T47D (cell line): ENCODE data around the gene ERC2.

Experiments
- DNase-seq, 2 experiments: peaks; one replicate each; pipeline versions ENCODE4 v3.0.0 to v3.0.0-alpha.2; 2011 to 2012; ENCODE audit warnings: low read depth in 1 of 2, low spot score in 1 of 2
- JUND ChIP-seq: IDR thresholded peaks from 2 replicates; pipeline ENCODE4 v1.6.1; 2012; ENCODE audit warnings: low read depth
- in situ Hi-C: cut with HindIII; loops from 2 replicates; pipeline ENCODE4 v1.10.0; 2016; ENCODE audit warnings: low sequenced_read_pairs, low pct_unique_long_range_greater_than_20kb

Gene ERC2

DNA sequence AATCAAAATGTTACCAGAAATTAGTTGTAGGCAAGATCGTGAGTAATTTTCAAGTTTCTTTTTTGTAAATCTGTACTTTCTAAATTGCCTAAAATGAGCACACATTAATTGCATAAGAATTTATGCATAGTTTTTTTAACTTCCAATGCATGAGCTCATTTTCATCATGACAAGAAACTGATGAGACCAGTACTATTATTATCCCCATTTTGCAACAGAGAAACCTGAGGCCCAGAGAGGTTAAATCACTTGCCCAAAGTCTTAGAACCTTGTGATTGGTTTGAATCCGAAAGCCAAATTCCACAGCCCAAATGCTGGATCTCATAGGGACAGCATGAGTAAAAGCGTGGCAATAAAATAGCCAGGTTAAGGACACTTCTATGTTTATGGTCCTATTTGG is 274.7 kb downstream of the ERC2 start:
- TF ChIP-seq JUND = no peak
- no peak for DNase-seq
- in situ Hi-C loops = no loop called here

DNA sequence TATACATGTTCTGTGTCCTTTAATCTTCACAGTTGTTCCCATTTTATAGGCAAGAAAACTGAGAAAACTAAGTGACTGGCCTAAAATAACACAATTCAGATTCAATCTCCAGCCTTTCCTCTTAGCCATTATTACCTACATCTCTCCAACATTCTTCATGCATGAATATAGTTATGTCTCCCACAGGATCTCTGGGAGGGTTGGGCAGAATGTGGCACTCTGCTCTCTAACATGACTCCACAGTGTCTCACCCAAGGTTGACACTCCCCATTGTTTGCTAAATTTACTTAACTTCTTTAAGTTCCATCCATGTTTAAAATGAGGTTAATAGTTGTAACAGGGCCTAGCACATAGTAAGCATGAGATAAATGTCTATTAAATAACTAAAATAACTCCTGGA is 276.3 kb downstream of the ERC2 start:
- in situ Hi-C loops = no loop called here
- no peak for TF ChIP-seq JUND
- no peak for DNase-seq

DNA sequence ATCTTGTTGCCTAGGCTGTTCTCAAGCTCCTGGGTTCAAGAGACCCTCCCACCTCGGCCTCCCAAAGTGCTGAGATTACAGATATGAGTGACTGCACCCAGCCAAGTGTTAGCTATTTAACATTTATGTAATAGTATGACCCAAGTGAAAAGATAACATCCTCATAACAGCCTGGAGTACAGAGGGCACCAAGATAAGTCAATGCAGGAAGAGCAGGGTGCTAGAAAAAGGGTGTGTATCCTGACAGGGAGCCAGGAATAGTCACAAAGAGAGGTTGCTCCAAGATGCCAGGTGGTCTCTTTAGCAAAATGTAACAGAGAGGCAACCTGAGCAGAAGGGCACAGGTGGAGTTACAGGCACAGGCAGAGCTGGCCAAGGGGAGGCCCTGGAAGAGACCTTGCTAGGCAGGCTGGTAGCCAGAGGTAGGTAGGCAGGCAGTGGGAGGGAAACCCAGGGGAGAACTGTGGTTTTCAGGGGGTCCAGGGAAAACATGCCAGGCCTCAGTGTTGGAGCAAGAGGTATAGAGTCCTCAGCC is 277.4 kb downstream of the ERC2 start:
- DNase-seq = no peak
- in situ Hi-C loops = no loop called here
- no peak for TF ChIP-seq JUND

DNA sequence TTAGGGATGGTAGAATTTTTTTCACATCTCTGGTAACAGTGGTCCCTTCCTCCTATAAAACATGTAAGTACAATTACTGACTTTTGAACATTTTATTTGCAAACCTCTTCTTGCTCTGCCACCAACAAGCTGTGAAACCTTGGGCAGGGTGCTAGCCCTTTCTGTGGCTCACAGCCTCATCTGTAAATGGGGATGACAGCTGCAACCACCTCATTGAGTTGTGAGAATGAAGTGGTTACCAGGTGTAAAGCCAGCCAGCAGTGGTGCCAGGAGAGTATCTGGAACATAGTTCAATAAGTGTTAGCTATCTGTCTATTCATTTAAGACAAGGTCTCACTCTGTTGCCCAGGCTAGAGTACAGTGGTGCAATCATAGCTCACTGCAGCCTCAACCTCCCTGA is 278.1 kb downstream of the ERC2 start:
- TF ChIP-seq JUND = no peak
- in situ Hi-C loops = no loop called here
- no peak for DNase-seq

DNA sequence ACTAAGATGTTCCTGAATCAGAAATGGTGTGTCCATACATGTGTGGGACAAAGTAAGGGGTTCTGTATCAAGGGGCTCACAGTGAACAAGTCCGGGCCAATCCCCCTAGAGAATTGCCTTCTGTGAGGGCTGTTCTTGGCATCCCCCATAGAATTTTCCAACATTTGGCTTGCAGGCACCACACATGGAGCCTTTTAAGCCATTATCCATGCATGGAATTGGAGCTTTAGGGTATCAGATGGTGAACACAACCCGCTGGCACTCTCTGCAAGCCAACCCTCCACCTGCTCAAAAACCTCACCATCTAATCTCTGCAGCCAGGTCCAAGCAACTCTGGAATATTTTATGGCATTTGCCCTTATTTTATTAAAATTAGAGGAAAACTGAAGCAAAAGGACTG is 278.7 kb downstream of the ERC2 start:
- TF ChIP-seq JUND = no peak
- DNase-seq = no peak
- in situ Hi-C loops = no loop called here

DNA sequence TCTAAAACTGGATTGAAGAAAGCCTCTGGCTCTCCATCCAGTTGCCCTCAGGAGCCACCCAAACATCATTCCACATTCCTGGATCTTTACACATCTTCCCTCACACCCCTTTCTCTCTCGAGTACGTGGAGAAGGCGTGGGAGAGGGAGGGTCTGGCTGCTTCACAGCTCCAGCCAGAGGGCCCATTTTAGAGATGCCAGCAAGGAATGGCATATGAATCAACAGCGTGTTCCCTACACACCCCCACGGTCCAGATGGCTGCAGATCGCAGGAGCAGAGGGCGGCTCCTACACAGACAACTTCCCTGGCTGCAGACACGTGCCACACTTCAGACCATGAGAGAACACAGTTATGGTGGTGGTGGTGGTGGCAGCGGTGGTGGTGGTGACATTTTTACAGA is 280.1 kb downstream of the ERC2 start:
- in situ Hi-C loops = no loop called here
- TF ChIP-seq JUND = no peak
- no peak for DNase-seq

DNA sequence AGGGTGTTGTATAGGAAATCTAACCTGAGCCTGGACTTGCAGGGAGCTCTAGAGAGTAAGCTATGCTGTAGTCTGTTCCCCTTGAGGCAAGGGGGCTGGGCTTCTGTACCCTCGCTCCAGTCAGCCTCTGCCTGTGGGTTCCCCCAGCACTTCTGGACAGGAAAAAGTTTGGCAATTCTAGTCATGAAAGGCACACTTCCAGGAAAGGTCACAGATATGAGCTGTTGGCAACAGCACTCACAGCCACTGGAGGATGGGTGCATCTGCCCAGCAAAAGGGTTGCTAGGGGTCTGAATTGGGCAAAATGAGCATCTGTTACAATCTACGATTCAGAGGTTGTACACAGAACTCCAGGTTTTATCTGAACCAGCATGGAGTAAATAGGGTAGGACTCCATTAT is 281.2 kb downstream of the ERC2 start:
- DNase-seq = no peak
- in situ Hi-C loops = no loop called here
- no peak for TF ChIP-seq JUND

DNA sequence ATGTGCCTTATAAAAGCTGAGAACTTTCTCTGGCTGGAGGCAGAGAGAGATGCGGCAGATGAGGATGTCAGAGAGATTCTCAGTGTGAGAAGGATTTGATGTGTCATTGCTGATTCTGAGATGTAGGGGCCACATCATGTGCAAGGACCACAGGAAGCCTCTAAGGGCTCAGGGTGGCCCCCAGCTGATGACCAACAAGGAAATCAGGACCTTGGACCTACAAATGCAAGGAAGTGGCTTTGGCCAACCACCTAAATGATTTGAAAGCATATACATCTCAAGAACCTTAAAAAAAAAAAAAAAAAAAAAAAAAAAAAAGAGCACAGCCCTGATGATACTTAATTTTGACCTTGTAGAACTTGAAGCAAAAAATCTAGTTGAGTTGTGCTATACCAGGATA is 282.4 kb downstream of the ERC2 start:
- no peak for DNase-seq
- in situ Hi-C loops = no loop called here
- no peak for TF ChIP-seq JUND

DNA sequence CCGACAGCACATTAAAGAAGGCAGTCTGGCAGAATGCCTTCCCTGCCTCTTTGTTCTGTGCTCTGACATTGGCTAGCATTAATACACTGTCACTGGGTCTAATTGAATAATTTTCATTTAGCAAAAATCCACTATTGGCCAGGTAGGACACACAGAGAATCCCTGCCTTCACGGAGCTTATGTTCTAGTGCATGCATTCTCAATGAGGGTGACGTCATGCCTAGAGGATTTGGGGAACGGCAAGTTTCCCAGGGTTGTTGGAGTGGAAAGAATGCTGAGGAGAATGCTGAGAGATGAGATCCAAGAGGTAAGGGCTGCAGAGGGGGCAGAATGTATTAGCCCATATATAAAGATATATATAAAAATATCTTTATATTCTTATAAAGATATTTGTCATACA is 284.7 kb downstream of the ERC2 start:
- in situ Hi-C loops = no loop called here
- no peak for TF ChIP-seq JUND
- no peak for DNase-seq

DNA sequence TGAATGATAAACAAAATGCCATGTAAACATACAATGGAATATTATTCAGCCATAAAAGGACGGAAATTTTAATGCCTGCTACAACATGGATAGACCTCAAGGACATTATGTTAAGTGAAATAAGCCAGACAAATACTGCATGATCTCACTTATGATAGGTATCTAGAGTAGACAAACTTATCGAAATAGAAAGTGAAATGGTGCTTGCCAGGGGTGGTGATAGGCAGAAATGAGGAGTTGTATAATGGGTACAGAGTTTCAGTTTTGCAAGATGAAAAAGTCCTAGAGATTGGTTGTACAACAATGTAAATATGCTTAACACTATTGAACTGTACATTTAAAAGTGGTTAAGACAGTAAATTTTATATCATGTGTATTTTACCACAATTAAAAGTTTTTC is 287.8 kb downstream of the ERC2 start:
- in situ Hi-C loops = no loop called here
- no peak for DNase-seq
- TF ChIP-seq JUND = no peak

DNA sequence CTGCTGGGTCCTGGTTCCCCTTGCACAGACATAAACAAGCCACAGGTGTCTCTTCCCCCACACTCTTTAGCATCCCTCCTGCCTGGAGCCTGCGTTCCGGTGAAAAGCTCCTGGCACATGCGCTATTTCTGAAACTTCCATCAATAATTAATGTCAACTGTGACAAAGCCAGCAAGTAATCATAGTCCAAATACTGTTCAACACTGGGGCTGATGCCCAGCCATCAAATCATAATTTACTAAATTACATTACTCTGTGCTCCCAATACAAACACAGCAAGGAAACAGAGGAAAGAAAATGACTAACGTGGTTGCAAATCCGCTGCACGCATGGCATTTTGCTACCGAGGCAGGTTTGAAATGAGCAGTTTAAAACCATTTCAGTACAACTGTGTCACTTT is 294.7 kb downstream of the ERC2 start:
- in situ Hi-C loops = no loop called here
- no peak for TF ChIP-seq JUND

DNA sequence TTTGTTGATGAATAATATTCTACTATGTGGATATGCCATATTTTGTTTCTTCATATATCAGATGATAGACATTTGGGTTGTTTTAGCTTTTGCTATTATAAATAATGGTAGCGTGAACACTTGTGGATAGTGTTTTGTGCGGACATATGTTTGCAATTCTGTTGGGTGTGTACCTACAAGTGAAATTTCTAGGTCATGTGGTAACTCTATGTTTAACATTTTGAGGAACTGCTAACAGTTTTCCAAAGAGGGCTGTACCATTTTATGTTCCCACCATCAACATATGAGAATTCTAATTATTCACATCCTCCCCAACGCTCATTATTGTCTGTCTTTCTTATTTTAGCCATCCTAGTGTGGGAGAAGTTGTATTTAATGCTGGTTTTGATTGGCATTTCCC is 303.8 kb downstream of the ERC2 start:
- DNase-seq = no peak
- in situ Hi-C loops = no loop called here
- no peak for TF ChIP-seq JUND

More for the DNA sequence above, 294.7 kb downstream of the ERC2 start:
- no peak for DNase-seq

DNA sequence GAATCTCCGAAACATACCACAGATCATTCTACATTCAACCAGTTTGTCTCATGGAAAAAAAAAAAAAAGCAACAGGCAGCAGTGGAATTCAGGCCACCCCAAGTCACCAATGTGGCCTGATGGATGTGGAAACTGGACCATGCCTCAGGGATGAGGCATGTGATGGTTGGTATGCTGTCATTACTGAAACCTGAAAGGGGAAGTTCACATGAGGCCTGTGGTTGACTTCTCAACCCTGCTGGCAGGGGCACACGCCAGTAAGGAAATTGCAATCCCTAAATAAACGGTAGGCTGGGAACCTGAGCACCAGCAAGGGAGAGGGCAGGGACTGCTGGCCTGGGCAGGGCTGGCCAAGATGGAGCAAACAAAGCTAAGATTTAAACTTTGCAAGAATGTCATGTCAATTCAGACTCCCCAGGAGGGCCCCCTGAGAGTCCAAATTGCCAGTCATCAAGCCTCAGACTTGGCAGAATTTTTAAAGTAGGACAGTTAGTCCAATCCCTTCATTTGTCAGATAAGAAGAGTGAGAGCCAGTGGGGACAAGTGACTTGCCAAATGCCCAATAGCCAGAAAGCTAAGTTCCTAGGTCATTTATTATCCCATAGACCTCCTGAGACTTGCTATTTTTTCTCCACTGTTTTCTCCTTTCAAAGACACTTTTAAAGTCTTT is 310.4 kb downstream of the ERC2 start:
- in situ Hi-C loops = no loop called here
- DNase-seq = peak in 1 of 2 experiments; percentile 78
- TF ChIP-seq JUND = no peak

DNA sequence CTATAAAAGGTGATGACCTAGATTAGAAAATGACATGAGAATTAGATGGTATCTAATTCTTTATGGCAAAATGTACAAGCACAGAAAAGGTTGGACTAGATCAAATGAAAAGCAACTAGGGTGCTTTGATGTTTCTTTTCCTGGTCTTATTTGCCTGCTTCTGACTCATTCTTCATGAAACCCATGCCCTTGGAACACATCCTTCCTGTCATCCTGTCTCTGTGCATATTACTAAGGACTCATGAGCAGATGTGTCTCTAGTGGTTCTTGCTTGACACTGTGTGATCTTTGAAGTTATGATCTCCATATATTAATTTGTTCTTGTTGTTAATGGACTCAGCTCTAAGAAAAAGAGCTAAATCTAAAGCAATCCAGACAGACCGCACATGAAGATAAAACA is 314.0 kb downstream of the ERC2 start:
- DNase-seq = no peak
- in situ Hi-C loops = no loop called here
- no peak for TF ChIP-seq JUND
